SKM-1 treated with dmso at 0.1 percent for 144 hours (cell line): ENCODE data around the gene NUAK1.

ENCODE experiments used
- DNase-seq: peaks from one replicate; lab custom pipeline; 2025; ENCODE audit not compliant: unreplicated experiment; lab: John Stamatoyannopoulos, UW

Gene NUAK1

DNA sequence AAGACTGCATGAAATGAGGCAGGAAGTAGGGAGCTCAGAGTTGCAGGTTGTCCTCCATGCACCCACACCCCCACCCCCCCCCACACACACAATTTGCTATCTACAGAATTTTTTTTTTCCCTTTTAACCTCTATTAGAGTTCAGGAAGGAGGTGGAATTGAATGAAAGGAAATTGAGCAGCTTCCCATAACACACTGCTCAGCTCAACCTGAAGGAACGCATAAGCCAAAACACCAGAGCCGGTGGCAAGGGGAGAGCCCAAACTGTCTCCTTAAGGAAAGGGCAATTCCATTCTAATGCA lies 74.1 kb downstream of the NUAK1 start:
- no peak for DNase-seq

DNA sequence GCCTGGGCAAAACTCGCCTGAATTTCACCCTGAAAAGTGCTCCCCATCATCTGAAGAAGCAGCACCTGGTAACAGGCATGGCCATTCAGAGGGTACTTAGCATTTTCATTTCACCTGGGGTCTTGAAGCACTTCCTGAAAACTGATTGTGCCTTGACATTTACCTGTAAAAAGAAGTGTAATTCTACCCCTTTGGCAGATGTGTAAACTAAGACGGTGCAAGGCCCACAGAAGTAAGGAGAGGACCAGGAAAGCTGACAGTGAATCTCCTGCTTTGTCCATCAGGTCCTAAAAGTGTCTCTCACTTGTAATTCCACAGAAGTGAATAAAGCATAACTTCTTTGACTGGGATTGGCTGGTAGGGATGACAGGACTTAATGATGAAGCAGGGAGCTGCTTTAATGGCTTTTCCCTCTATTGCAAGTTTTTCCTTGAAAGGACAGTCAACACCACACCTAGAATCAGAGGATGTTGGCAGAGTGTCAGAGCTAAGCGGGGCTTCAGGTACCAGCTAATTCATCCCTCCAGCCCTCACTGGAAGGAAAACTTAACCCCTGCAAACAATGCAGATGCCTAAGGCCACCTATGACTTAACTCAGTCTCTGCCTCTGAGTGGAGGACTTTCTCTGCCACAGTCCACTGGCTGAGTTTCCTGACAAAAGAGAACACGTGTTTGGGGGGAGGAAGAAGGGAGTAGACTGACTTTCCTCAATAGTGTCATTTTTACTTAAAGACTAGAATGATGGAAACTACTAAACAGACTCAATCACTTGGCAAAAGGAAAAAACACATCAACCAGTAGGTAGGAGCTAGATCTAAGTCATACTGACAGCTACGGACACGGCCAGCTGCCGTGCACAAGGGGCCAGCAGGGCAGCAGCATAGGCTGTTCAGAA lies 74.7 kb downstream of the NUAK1 start:
- DNase-seq: no peak

DNA sequence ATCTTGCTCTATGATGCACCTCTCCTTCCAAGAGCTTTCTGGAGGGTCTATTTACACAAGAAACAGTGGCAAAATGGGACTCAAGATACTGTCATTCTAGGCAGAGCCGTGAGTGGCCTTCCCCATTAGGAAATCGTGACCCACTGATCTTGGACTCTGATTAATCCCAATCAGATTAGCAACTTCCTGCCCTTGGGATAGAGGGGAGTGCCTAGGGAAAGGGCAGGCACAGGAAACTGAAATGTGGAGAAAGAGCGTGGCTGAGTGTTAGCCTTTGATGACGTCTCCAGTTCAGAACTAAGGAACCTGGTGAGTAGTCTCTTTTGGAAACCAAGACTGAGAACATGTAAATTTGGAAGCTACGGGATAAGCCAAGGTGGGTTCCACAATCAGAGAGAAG lies 76.1 kb downstream of the NUAK1 start:
- no peak for DNase-seq

DNA sequence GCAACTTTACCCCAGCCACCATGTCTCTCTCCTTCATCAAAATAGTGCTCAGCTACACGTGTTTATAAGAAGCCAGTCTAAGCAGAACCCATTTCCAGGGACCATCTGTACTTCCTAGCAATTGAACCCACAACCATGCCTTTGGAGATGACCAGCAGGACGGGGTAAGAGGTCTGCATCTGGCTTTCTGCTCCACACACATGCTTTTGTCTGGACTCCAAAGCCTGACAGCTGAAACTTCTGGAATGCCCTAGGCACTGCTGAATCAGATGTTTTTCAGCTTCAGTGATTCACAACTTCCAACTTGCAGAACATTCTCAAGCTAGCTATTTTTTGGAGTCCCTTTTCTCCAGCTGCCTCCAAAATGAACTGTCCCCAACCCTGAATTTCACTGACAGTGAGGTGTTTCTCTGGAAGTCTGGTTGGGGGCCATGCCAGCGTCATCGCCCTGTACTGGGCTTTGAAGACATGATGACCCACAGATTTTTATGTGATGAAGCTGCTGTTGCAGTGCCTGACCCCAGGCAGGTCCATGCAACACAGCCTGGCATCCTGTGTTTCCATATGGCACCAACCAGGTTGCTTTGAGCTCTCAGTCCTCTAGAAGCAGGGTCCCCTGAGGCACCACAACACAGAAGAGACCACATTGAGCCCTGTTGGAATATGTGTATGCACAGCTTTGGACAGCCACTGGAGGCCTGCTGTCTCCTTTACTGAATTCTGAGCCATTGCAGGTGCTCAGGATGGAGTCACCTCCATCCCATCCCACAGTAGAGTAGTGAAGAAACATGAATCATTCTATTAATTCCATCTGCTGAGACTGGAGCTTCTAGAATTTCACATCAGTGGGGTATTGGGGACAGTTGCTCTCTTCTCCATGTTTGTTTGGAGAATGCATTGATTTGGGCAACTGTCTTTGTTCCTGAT lies 80.2 kb downstream of the NUAK1 start:
- DNase-seq: no peak

DNA sequence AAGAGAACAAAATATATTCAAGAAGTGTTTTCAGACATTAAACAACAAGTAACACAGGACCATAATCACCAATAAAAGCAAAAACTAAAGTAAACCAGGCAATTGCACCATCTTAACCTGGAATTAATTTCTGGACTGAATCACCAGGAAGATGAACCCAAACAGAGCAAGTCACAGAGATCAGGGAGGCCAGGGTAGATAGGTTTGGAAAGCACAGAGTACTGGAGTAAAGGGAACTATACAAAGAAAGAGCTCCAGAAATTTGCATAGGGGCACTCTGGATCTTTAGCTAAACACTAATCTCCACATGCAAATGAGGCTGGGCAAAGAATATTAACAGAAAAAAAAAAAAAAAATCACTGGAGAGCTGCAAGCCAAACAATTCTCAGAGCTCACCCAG lies 84.7 kb downstream of the NUAK1 start:
- DNase-seq: no peak

DNA sequence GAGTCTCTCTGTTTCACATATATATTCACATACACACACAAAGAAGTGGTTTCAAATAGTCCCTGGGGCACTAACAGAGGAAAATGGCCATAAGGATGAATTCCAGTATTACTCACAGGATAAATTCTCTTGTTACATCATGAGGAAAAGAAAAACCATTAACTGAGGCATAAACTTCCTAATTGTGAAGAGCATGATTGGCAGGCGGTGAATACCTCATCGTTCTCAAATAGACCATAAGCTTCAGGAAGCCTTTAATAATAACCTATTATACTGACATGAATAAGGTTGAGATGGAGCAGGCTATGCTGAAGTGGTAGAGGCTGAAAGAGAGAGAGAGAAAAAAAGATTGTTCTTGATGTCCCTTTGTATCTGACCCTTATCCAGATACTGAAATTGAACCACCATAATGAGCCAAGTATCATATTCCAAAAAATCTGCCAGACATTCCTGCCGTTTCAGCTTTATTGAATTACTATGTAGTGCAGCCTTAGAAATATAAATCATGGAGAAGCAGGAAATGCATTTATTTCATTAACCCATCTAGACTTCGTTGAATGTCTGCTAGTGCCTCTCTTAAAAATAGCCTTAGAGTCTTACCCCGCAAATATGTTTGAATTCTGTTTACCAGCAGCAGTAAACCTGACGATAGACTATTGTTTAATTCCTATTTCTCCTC lies 86.8 kb downstream of the NUAK1 start:
- DNase-seq: no peak

DNA sequence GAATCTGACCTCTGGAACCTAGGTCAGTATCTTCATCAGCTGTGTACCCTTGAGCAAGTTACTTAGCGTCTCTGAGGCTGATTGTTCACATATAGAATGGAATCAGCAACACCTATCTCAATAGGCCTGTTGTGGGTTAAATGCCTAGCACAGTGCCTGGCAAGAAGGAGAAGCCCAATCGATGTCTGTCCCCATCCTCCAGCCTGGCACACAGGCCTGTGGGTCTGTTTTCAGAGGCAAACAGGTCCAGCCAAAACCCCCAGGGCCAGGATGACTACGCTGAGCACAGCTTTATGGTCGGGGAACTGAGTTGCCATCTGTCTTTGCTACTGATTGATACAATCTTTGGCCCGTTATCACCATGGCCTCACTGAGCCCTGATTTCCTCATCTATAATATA lies 89.2 kb downstream of the NUAK1 start:
- no peak for DNase-seq

DNA sequence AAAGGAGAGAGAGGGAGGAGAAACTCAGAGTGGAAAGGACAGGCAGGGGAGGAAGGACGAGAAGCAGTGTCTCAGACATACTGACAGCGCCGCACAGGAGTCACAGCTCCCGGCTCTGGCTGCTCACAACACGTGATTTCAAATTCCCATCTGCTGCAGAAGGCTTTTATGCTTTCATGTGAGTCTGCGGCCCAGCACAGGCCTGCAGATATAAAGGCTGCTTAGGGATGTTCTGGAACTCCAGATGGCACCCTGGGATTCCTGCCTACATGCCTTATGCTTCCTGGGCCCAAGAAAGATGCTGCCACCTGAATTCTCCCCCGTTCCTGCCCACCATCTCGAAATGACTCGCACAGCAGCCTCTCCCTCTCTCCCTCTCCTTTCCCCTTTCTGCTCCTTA lies 89.6 kb downstream of the NUAK1 start:
- DNase-seq: no peak

DNA sequence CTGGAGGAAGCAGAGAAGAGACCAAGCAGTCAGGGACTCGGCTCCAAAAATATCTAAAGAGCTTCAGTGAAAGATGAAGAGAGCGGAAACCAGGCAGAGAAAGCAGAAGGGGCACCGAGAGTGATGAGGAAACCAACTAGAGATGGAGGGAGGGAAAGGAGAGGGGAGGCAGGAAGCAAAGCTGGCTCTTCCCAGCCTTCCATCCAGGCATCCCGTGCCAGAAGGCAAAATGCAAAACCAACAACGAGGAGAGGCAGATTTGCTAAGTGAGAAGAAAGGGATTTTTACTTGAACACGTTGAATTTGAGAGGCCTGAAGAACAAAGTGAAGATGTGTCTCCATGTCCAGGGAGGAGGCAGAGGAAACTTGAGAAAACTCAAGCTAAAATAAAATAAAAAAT lies 90.1 kb downstream of the NUAK1 start:
- no peak for DNase-seq

DNA sequence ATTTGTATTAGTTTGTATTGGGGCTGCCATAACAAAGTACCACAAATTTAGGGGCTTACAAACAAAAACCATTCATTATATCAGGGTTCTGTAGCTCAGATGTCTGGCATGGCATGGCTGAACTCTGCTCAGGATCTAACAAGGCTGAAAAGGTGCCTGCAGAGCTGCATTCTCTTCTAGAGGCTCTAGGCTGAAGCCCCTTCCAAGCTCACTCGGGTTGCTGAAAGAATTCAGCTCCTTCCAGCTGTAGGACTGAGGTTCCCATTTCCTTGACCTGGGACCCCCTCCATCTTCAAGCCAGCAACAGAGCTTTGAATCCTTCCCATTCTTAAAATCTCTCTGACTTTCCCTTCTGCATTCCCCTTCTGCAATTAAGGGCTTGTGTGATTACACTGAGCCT lies 90.7 kb downstream of the NUAK1 start:
- no peak for DNase-seq

DNA sequence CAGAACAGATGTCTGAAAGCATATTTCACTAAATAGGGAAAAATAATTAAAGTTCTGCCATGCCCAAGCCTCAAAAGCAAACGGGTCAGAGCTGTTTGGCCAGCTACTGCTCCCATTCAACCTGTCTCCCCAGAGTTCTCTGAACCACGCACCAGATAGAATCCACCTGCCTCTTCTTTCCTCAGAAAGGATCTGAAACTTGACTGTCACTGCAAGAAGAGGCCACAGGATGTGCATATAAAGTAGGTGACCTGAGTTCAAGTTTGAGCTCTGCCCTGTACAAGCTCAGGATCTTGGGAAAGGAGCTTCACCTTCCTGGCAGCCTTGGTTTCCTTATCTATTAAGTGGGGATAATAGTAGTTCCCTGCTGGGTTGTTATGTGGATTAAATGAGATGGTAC lies 91.8 kb downstream of the NUAK1 start:
- DNase-seq: no peak

DNA sequence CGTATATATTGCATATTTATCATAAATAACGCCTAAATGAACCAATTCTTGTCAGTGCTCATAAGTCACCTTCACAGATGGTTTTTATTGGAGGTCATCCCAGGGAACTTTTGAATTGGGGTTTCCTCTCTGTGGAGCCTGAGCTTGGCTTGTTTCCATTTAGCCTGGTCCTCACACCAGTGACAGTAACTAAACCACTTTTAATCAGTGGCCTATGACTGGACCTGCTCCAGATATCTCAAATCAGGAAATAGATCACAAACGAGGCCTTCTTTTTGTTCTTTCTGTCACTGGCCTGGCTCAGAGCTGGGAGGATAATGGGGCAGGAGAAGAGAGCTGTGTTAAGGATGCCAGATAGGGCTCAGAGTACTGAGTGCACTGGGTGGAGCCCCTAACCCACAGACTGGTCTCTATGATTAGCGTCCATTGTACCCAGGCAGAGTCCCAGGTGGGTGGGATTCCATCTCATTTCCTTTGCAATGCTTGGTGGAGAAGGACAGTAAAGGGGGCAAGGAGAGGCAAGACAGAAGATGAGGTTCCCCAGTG lies 92.4 kb downstream of the NUAK1 start:
- no peak for DNase-seq

DNA sequence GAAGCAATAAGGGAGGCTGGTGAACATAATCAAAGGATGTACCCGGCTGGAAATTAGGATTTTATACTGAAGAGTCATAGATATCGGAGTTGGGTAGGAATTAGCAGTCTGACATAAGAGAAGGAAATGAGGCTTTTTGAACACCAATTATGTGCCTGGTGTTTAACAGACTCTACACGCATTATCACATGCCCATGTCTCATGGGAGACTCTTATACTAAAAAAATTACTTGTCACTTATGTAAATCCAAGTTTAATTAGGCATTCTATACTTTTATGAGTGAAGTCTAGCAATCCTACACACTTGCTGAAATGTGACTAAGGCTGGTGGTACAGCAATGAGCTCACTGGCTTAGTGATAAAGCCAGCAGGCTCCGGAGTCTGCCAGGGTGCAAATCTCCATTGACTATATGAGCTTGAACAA lies 93.5 kb downstream of the NUAK1 start:
- DNase-seq: no peak

DNA sequence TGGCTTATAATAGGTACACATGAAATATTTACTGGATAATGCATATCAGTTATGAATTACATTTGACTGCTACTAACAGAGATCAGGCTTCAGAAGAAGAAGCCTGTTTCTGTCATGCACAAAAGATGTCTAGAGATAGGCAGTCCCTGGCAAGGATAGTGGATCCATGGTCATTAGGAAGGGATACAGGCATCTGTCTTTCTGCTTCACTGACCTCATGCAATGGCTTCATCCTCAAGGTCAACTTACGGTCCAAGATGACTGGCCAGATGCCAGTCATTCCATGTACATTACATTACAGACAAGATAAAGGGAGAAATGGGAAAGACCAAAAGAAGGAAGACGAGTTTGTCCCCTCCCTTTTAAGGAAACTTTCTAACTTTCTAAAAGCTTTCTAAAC lies 94.0 kb downstream of the NUAK1 start:
- DNase-seq: no peak

DNA sequence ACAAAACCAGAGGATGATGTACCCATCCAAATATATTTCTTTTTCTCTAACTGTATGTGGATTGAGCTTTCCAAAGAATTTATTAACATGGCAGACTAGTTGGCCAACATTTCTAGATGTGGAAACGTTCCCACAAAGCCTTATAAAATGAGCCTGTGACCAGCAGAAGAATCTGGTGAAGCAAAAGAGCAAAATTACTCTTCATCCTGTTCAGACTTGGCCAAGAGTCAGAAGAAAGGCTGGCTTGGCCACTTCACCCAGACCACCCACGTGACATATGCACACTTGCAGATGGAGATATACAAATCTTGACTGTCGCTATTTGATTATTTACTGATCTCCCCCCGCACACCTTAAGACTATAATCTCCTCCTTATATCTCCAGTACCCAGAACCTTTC lies 96.7 kb downstream of the NUAK1 start:
- no peak for DNase-seq

DNA sequence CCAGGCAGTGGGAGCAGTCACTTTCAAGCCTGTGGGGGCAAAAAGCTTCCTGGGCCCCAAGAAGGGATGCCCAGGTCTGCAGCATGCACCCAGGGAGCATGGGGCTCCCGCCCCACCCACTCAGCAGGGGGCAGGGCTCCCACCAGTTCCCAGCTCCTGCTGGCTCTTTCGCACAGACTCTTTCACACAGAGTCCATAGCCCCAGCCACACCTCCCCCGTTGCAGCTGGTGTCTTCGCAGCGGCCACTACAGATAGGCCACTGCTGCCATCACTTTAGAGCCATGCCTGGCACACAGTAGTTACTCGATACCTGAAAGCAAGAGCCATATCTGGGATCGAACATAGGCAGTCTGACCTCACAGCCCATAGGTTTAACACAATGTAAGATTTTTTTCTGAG lies 98.2 kb downstream of the NUAK1 start:
- DNase-seq: no peak

DNA sequence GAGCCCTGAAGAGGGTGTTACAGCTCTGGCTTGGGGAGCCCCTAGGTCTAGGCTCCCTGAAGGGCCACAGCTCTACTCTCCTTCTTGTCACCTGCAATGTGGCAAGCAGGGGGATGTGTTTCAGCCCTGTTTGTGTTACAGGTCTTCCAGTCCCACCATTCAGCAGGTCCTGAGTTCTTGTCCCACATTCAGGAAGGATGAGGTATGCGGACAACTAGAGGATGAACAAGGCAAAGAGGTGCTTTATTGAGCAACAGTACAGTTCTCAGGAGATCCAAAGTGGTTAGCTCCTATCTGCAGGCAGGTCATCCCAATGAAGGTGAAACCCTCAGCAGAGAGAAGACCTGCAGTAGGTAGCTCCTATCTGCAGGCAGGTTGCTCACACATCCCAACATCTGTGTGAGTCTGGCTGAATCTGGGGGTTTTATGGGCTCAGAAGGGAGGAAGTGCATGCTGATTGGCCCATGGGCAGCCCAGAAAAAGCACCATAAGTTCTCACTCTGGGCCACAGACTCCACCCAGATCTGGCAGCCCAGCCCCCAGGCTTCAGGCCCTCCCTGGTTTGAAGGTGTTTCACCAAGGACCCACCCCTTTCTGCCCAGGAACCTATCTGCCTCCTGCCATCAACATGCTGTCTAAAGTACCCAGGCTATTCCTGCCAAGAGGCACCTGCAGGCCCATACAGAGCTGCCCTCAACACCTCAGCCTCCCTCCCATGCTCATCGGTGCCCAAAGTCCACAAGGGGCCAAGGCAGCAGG lies 98.9 kb downstream of the NUAK1 start:
- no peak for DNase-seq

DNA sequence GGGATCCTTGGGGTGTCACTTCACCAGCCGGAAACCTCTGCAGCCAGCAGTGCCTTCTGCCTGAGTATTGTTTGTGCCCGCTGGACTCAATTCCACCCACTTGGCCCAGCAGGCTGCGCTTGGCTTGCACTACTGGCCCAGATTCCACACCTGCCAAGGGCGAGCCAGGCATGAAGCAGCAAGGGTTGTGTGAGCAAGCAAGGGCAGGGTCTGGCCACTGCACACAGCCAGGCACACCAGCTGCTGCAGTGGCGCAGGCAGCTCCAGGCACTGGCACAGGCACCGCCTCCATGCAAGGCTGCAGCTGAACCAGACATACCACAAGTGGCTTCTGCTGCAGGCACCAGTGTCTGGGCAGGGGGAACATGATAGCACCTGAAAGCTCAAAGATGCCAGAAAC lies 99.5 kb downstream of the NUAK1 start:
- DNase-seq: no peak

DNA sequence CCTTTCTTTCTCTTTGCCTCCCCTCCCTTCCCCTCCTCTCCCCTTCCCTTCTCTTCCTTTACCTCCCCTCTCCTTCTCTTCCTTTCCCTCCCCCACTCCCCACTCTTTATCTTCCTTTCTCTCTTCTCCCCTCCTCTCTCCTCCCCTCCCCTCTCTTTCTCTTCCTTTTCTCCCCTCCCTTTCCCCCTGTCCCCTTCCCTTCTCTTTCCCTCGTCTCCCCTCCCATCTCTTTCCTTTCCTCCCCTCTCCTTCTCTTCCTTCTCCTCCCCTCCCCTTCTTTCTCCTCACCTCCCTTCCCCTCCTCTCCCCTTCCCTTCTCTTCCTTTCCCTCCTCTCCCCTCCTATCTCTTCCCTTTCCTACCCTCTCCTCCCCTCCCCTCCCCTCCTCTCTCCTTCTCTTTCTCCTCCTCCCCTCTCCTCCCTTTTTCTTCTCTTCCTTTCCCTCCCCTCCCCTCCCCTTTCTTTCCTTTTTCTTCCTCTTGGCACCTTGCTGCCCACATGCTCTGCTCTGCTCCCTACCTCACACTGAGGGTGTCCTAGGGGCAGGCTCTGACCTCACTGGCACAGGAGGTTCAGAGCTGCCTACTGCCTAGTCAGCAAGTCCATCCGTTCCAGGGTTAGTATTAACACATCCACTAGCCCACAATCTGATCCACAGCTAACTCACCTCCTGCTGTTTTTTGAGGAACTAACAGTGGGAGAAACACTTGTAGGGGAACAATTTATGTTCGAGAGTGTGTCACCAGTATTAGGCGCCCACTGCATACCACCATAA lies 101.0 kb downstream of the NUAK1 start:
- no peak for DNase-seq

DNA sequence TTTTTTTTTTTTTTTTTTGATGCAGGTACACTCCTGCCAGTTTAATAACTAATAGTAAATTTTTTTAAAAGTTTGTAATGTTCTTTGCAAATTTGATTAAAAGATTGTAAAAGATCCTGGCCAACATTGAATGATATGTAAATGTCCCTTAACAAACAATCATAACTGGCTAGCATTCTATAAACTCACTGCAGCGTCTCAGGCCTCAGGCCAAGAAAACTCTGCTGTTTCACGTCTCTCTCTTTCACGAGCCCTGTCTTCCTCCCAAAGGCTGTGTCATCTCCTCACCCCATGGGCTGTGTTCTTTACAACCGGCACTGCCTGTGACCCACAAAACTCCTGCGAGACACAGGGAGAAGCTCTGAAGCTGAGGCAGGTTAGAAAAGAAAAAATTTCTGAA lies 103.3 kb downstream of the NUAK1 start:
- no peak for DNase-seq
